Measurements from ENCODE around the gene PCSK6. TPM values are rescaled to one million over a fixed set of nuclear protein-coding genes. Genes with fewer than 3 reads are reported as not detected.
A peak's percentile ranks its signal among the peaks of the same experiment; 100 is the strongest.

PCSK6 gene
- total RNA-seq, 4 donors from 2014 or later, result 4.0 to 28.6 (median 17.5) TPM

DNA sequence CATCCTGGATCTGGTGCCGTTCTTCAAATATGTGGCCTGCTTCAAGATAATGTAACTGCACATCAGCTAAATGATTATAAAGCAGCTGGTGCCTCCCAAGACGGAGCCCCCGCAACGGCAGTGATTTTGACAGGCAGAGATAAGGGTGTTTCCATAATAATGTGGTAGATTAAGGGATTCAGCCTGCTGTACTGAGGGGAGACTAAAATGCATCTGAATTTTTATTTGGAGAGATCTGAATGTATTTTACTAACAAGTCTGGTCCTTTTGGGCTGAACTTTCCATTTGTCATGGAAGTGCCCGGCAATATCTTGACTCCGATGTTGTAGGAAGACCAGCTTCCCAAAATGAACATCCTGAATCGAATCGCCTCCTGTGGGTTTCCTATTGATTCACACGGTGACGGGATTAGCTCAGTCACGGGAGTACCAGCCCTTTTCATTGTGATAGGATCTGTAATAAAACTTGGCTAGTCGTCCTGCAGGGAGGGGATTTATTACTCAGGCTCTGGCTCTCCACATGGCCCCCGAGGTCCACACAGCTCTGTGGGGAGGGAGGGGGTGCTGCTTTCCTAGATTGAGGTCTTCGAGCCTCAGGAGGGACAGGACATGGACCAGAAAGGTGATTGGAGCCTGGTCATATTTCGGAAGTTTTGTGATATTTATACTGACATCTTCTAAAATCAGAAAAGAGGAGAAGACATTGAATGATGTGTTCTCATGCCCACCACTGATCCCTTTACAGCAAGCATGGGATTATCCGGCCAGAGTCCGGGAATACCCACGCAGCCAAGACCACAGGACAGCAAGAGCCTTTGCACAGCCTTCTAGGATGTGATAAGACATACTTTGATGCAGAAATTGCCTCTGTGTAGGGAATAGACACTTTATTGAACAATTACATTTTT lies 2.5 kb upstream of the PCSK6 start:
- no peak for TF ChIP-seq POLR2A (IDR thresholded peaks at IDR 0.05)
- TF ChIP-seq, protein P1, sequence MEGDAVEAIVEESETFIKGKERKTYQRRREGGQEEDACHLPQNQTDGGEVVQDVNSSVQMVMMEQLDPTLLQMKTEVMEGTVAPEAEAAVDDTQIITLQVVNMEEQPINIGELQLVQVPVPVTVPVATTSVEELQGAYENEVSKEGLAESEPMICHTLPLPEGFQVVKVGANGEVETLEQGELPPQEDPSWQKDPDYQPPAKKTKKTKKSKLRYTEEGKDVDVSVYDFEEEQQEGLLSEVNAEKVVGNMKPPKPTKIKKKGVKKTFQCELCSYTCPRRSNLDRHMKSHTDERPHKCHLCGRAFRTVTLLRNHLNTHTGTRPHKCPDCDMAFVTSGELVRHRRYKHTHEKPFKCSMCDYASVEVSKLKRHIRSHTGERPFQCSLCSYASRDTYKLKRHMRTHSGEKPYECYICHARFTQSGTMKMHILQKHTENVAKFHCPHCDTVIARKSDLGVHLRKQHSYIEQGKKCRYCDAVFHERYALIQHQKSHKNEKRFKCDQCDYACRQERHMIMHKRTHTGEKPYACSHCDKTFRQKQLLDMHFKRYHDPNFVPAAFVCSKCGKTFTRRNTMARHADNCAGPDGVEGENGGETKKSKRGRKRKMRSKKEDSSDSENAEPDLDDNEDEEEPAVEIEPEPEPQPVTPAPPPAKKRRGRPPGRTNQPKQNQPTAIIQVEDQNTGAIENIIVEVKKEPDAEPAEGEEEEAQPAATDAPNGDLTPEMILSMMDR (IDR thresholded peaks at IDR 0.05), result no peak
- H3K36me3 ChIP-seq, result no peaks in the 10 kb centered on the region
- intact Hi-C loops (cut with DNase I), result no loop called here
- WGBS, 2 donors, result 80 to 85% methylated on average over 18 of the region's 18 CpGs
- peaks cover 0 to 4% of the 10 kb centered on the region in 2 donors for H3K4me1 ChIP-seq
- no peaks in the 10 kb centered on the region for H3K9me3 ChIP-seq
- H3K27ac ChIP-seq, result no peak overlapping the region
- no peaks in the 10 kb centered on the region for H3K27me3 ChIP-seq
- no peak overlapping the region for H3K4me3 ChIP-seq (replicated peaks in 1 of 3)
- DNase-seq, result no peak

DNA sequence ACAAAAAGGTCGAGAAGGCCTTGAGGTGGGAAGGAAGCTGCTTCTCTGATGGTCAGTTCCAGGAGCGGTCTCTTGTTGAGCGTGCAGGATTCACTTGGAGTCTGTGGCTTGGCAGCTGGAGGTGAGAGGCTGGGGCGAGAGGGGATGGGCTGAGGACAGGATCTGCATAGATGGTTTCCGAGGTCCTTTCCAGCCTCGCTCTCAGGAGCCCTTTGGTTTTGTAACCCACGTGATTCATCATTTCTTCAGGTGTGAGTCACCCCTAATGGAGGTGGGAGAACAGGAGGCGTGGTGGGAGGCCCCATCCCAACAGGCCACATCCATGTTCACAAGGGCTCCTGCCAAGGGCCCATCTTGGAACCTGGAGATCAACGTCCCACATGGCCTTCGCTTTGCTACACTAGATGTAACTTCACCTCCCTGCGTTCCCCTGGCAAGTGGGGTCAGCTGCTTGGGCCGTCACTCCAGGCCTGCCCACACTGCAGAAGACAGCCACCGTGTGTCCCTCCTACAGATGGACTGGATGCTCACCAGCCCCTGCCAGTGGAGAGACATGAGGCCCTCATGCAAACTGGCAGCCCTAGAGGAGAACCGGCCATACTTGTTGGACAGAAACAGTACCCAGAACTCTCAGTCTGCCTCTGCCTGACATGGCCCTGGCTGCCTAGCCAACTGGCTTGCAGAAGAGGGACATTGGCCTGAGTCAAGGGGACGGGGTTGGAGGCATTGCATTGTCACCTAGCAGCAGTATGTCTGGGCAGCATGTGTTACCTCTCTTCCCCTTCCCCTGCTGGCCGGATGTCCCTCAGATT lies 1.6 kb upstream of the PCSK6 start:
- H3K4me1 ChIP-seq, result peaks cover 0 to 4% of the 10 kb centered on the region in 2 donors
- H3K27ac ChIP-seq, result no peak overlapping the region
- H3K9me3 ChIP-seq, result no peaks in the 10 kb centered on the region
- WGBS, 2 donors, result 91 to 93% methylated on average over 15 to 16 of the region's 16 CpGs
- no peak for DNase-seq
- TF ChIP-seq POLR2A (IDR thresholded peaks at IDR 0.05), result no peak
- TF ChIP-seq, protein P1 (IDR thresholded peaks at IDR 0.05), result no peak
- intact Hi-C loops (cut with DNase I), result no loop called here
- no peak overlapping the region for H3K4me3 ChIP-seq (replicated peaks in 1 of 3)
- no peaks in the 10 kb centered on the region for H3K36me3 ChIP-seq
- no peaks in the 10 kb centered on the region for H3K27me3 ChIP-seq

DNA sequence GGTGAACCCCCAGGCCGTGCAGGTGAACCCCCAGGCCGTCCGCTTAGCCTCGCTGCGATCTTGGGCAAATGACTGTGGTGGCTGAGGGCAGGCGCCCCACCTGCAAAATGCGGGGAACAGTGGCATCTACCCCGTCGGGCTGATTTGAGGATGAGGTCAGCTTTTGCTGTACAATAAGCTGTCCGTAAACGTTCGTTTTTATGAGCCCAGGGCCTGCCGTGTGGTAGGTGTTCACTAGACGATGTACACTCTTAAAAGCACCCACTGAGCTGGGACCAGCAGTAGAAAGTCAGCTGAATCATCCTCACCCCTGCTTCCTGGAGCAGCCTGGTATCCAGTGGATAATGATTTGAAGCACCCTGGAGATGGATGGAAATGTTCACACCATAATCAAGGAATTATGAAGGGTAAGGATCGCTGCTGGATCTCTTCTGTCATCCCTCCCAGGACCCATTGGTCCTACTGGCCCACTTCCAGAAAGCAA lies 943 bp upstream of the PCSK6 start:
- Histone ChIP-seq H3K36me3 (no peaks in the 10 kb centered on the region), H3K4me1 (peaks cover 0 to 4% of the 10 kb centered on the region in 2 donors), H3K9me3 (no peaks in the 10 kb centered on the region), H3K27ac (no peak overlapping the region), H3K4me3 (replicated peaks in 1 of 3) (no peak overlapping the region), H3K27me3 (no peaks in the 10 kb centered on the region)
- WGBS, 2 donors, result 92% methylated on average over 9 to 15 of the region's 15 CpGs
- intact Hi-C loops (cut with DNase I), result no loop called here
- TF ChIP-seq, protein P1 (IDR thresholded peaks at IDR 0.05), result no peak
- no peak for TF ChIP-seq POLR2A (IDR thresholded peaks at IDR 0.05)
- no peak for DNase-seq

DNA sequence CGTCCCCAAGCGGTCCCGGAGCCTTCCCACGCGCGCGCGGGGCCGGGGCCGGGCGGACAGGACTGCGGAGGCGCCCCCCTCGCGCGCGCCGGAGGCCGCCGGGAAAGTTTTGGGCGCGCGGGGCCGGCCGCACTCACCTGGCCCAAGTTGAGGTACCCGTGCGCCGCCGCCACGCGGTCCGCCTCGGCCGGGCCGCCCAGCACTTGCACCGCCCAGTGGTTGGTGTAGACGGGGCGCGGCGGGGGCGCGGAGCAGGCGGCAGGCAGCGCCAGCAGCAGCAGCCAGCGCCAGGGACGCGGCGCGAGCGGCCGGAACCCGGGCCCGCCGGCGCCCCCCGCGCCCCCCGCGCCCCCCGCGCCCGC lies 289 bp downstream of the PCSK6 start:
- Histone ChIP-seq H3K4me1 (peaks cover 0 to 4% of the 10 kb centered on the region in 2 donors), H3K27ac (no peak overlapping the region), H3K36me3 (no peaks in the 10 kb centered on the region), H3K27me3 (no peaks in the 10 kb centered on the region), H3K9me3 (no peaks in the 10 kb centered on the region), H3K4me3 (replicated peaks in 1 of 3) (no peak overlapping the region)
- peak in 1 of 2 donors; percentile 16 for DNase-seq
- intact Hi-C loops (cut with DNase I), result no loop called here
- TF ChIP-seq POLR2A (IDR thresholded peaks at IDR 0.05), result no peak
- TF ChIP-seq, protein P1 (IDR thresholded peaks at IDR 0.05), result no peak
- WGBS, 2 donors, result 2% methylated on average over 34 of the region's 62 CpGs; no CpG with 5 or more reads in 1 of the 2 donors
